Kidney (tissue), 14 donors: Measurements from ENCODE around the gene SH3RF2. TPM values are rescaled to one million over a fixed set of nuclear protein-coding genes. Genes with fewer than 3 reads are reported as not detected.

ENCODE experiments used
- DNase-seq, 5 donors: peaks; one replicate each; pipeline ENCODE4 v3.0.0-alpha.2; 2013 to 2020
- FAIRE-seq: peaks from 2 replicates; lab custom pipeline; 2012; peaks lifted over from hg19 to GRCh38; lab: Jason Lieb, UNC
- H3K27ac ChIP-seq, 2 donors: one replicate each; pipeline ENCODE4 v1.7.0; 2013; ENCODE audit warnings: low read depth in 2 of 2, low read length in 2 of 2, inconsistent platforms in 1 of 2
- H3K27me3 ChIP-seq: one replicate; pipeline ENCODE4 v1.7.1; 2013; ENCODE audit warnings: low read length, inconsistent platforms; ENCODE audit not compliant: control insufficient read depth, insufficient read depth
- H3K36me3 ChIP-seq, 3 donors: one replicate each; pipeline versions ENCODE4 v1.7.0 to v1.7.1; 2013; ENCODE audit warnings: low read length in 3 of 3, control low read depth in 1 of 3, inconsistent platforms in 1 of 3; ENCODE audit not compliant: insufficient read depth in 3 of 3, control insufficient read depth in 2 of 3
- H3K4me1 ChIP-seq, 3 donors: one replicate each; pipeline versions ENCODE4 v1.7.0 to v1.7.1; 2013; ENCODE audit warnings: low read length in 3 of 3, inconsistent platforms in 1 of 3, low read depth in 1 of 3; ENCODE audit not compliant: control insufficient read depth in 2 of 3, insufficient read depth in 2 of 3
- H3K4me3 ChIP-seq, 3 donors: one replicate each; pipeline versions ENCODE4 v1.7.0 to v1.8.1; 2013; ENCODE audit warnings: low read length in 3 of 3, control low read depth in 1 of 3, inconsistent platforms in 1 of 3
- H3K9ac ChIP-seq, 3 donors: one replicate each; pipeline versions ENCODE4 v1.7.0 to v1.7.1; 2013; ENCODE audit warnings: low read length in 3 of 3, control low read depth in 1 of 3, inconsistent platforms in 1 of 3
- H3K9me3 ChIP-seq, 3 donors: one replicate each; pipeline versions ENCODE4 v1.7.0 to v1.7.1; 2013; ENCODE audit warnings: low read length in 3 of 3, control low read depth in 1 of 3, inconsistent platforms in 1 of 3; ENCODE audit not compliant: control insufficient read depth in 2 of 3, insufficient read depth in 1 of 3
- CTCF ChIP-seq: IDR thresholded peaks from 3 replicates; pipeline ENCODE4 v1.5.1; 2012; ENCODE audit warnings: mild to moderate bottlenecking, moderate library complexity, borderline replicate concordance; ENCODE audit not compliant: insufficient read depth; ENCODE audit errors: extremely low read depth
- intact Hi-C: fragments of 100-400 bp; cut with DNase I; formaldehyde crosslinking; loops from one replicate; pipeline ENCODE4 v1.11.1; 2022
- polyA plus RNA-seq: library from polyadenylated mRNA; stranded (reverse); fragments of 350-450 nt; fragmentation: Illumina TruSeq; extraction: RNeasy Lipid Tissue Mini Kit (QIAGEN cat#74804); gene quantifications from one replicate; pipeline ENCODE4 v1.2.3, GENCODE V29; 2014; ENCODE audit warnings: low read depth, low replicate concordance; ENCODE audit not compliant: insufficient read depth
- total RNA-seq: library from RNA; stranded (reverse); fragmentation: NEBNext Ultra II Directional; extraction: Animal tissue kit (Norgen Biotek cat#: 25700); gene quantifications from one replicate; pipeline ENCODE4 v1.2.1, GENCODE V29; 2021
- donor health status: control.
- donor health status: control.
- donor health status: control.
- donor health status: control.
- donor health status: control.
- donor health status: DM: yes; HTN: yes; CAD: no.
- donor health status: Normal renal cell carcinoma (clear cell type).

SH3RF2 gene
- total and polyA plus RNA-seq, 2 donors from 2014 or later = 1.3 to 4.9 TPM

- DNase-seq (no peak), FAIRE-seq (no peak)
- H3K27me3 ChIP-seq = no peaks in the 10 kb centered on the region
- no peak overlapping the region for H3K9ac ChIP-seq
- H3K4me3 ChIP-seq = no peak overlapping the region
- no peak for TF ChIP-seq CTCF
- no peak overlapping the region for H3K27ac ChIP-seq
- H3K36me3 ChIP-seq = no peaks in the 10 kb centered on the region
- H3K9me3 ChIP-seq = no peaks in the 10 kb centered on the region
- intact Hi-C loops = no loop called here
- no peaks in the 10 kb centered on the region for H3K4me1 ChIP-seq
Measured at GRCh38 chr5:145968970-145969713, 32.8 kb downstream of the SH3RF2 start.

- Histone ChIP-seq H3K9ac (no peak overlapping the region), H3K9me3 (no peaks in the 10 kb centered on the region), H3K36me3 (no peaks in the 10 kb centered on the region), H3K27me3 (no peaks in the 10 kb centered on the region), H3K4me3 (no peak overlapping the region), H3K4me1 (no peaks in the 10 kb centered on the region), H3K27ac (no peak overlapping the region)
- DNase-seq (no peak), FAIRE-seq (no peak)
- intact Hi-C loops = no loop called here
- no peak for TF ChIP-seq CTCF
Measured at GRCh38 chr5:145969714-145970092, 33.3 kb downstream of the SH3RF2 start.

GRCh38 chr5:145971108-145971507, 34.7 kb downstream of the SH3RF2 start:
- H3K4me1 ChIP-seq = peaks cover 0 to 7% (median 3%) of the 10 kb centered on the region in 3 donors
- no peak overlapping the region for H3K4me3 ChIP-seq
- DNase-seq (no peak), FAIRE-seq (no peak)
- TF ChIP-seq CTCF = no peak
- H3K36me3 ChIP-seq = no peaks in the 10 kb centered on the region
- no peaks in the 10 kb centered on the region for H3K9me3 ChIP-seq
- H3K9ac ChIP-seq = no peak overlapping the region
- intact Hi-C loops = no loop called here
- no peak overlapping the region for H3K27ac ChIP-seq
- H3K27me3 ChIP-seq = no peaks in the 10 kb centered on the region
